ENCODE data around the gene CCDC121.

The CCDC121 gene

DNA sequence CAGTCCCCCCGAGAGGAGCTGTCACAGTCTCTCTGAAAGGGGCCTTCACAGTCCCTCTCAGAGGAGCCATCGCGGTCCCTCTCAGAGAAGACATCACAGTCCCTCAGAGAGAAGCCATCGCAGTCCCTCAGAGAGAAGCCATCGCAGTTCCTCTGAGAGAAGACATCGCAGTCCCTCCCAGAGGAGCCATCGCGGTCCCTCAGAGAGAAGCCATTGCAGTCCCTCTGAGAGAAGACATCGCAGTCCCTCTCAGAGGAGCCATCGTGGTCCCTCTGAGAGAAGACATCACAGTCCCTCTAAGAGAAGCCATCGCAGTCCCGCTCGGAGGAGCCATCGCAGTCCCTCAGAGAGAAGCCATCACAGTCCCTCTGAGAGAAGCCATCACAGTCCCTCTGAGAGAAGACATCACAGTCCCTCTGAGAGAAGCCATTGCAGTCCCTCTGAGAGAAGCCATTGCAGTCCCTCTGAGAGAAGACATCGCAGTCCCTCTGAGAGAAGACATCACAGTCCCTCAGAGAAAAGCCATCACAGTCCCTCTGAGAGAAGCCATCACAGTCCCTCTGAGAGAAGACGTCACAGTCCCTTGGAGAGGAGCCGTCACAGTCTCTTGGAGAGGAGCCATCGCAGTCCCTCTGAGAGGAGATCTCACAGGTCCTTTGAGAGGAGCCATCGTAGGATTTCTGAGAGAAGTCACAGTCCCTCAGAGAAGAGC is 47.2 kb downstream of the CCDC121 start:
- no peak for DNase-seq
